HEK293 (cell line): ENCODE results near the gene STK16.

Experiments used
- CTCF ChIP-seq: fragments of 450-650 bp; formaldehyde crosslinking; IDR thresholded peaks from 2 replicates; pipeline ENCODE4 v1.5.1; 2016; ENCODE audit warnings: missing biosample characterization, missing genetic modification characterization
- HOXA7 ChIP-seq: sonication (generic); formaldehyde crosslinking; IDR thresholded peaks from 2 replicates; pipeline ENCODE4 v1.8.1; 2022; ENCODE audit warnings: missing genetic modification reagents, borderline replicate concordance
- KLF9 ChIP-seq: fragments of 450-650 bp; formaldehyde crosslinking; IDR thresholded peaks from 2 replicates; pipeline ENCODE4 v1.5.1; 2016; ENCODE audit warnings: missing biosample characterization, missing genetic modification characterization, low read depth
- YY1 ChIP-seq: fragments of 450-650 bp; formaldehyde crosslinking; IDR thresholded peaks from 2 replicates; pipeline ENCODE4 v1.5.1; 2018; ENCODE audit warnings: missing biosample characterization, missing genetic modification characterization
- ZFP69B ChIP-seq: fragments of 450-650 bp; formaldehyde crosslinking; IDR thresholded peaks from 2 replicates; pipeline ENCODE4 v1.5.1; 2016; ENCODE audit warnings: missing biosample characterization, missing genetic modification characterization
- ZNF140 ChIP-seq: fragments of 450-650 bp; formaldehyde crosslinking; IDR thresholded peaks from 2 replicates; pipeline ENCODE4 v1.5.1; 2016; ENCODE audit warnings: missing biosample characterization, missing genetic modification characterization
- ZNF274 ChIP-seq, 2 experiments: fragments of 200-500 bp in 1 of 2; fragments of 450-650 bp in 1 of 2; sonication (Bioruptor generic) in 1 of 2; formaldehyde crosslinking in 1 of 2; IDR thresholded peaks; 2 replicates each; pipeline versions ENCODE4 v1.5.1 to v1.6.1; 2014 to 2016; ENCODE audit warnings: borderline replicate concordance in 1 of 2, inconsistent platforms in 1 of 2, low read length in 1 of 2, missing biosample characterization in 1 of 2, missing genetic modification characterization in 1 of 2
- ZNF398 ChIP-seq: fragments of 450-650 bp; formaldehyde crosslinking; IDR thresholded peaks from 2 replicates; pipeline ENCODE4 v1.5.1; 2017; ENCODE audit warnings: missing biosample characterization, missing genetic modification characterization
- ZNF707 ChIP-seq: fragments of 450-650 bp; formaldehyde crosslinking; IDR thresholded peaks from 2 replicates; pipeline ENCODE4 v1.5.1; 2016; ENCODE audit warnings: missing biosample characterization, missing genetic modification characterization
- ZNF768 ChIP-seq: fragments of 450-650 bp; formaldehyde crosslinking; IDR thresholded peaks from 2 replicates; pipeline ENCODE4 v1.5.1; 2018; ENCODE audit warnings: missing biosample characterization, mild to moderate bottlenecking, missing genetic modification characterization
- ZNF777 ChIP-seq: fragments of 450-650 bp; formaldehyde crosslinking; IDR thresholded peaks from 2 replicates; pipeline ENCODE4 v1.5.1; 2017; ENCODE audit warnings: missing biosample characterization, missing genetic modification characterization, borderline replicate concordance

GRCh38 chr2:219248845-219249202 lies 3.5 kb downstream of the STK16 start:
- TF ChIP-seq CTCF (no peak), ZNF398 (tag by site-specific recombination) (no peak), YY1 (tag by site-specific recombination) (no peak), KLF9 (no peak), ZNF707 (tag by site-specific recombination) (no peak), ZNF777 (tag by site-specific recombination) (no peak), ZNF274 (IDR thresholded peaks at IDR 0.05; ENCODE audit: low read length) (no peak), ZNF274 (tag by site-specific recombination; IDR thresholded peaks at IDR 0.05; ENCODE audit: borderline replicate concordance) (no peak), ZFP69B (tag by site-specific recombination) (no peak), ZNF140 (tag by site-specific recombination) (no peak), HOXA7 (CRISPR knock-in tag) (no peak), ZNF768 (tag by site-specific recombination) (no peak)
